Measurements from ENCODE around the gene FASN.
A peak's percentile ranks its signal among the peaks of the same experiment; 100 is the strongest.
"Not testable (repeated sequence)": the region's sequence is repeated elsewhere in the genome, so short reads cannot be mapped to it uniquely, and the experiment has no call there.

FASN gene

DNA sequence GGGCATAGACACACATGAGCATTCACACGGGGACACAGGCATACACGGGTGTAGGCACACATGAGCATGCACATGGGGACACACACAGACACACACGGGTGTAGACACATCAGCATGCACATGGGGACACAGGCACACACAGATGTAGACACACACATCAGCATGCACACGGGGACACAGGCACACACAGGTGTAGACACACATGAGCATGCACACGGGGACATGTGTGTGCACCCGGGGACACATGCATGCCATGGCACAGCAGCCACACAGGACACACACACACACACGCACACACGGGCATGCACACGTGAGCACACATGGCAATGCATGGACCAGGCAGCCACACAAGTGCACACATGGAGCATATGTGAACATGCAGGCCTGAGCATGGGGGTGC lies 55.4 kb downstream of the FASN start:
- no peak overlapping the region for H3K4me3 ChIP-seq (ENCODE audit: low read depth, low read length)
- no peak for DNase-seq (ENCODE audit: low read depth)
- TF ChIP-seq, protein P1, sequence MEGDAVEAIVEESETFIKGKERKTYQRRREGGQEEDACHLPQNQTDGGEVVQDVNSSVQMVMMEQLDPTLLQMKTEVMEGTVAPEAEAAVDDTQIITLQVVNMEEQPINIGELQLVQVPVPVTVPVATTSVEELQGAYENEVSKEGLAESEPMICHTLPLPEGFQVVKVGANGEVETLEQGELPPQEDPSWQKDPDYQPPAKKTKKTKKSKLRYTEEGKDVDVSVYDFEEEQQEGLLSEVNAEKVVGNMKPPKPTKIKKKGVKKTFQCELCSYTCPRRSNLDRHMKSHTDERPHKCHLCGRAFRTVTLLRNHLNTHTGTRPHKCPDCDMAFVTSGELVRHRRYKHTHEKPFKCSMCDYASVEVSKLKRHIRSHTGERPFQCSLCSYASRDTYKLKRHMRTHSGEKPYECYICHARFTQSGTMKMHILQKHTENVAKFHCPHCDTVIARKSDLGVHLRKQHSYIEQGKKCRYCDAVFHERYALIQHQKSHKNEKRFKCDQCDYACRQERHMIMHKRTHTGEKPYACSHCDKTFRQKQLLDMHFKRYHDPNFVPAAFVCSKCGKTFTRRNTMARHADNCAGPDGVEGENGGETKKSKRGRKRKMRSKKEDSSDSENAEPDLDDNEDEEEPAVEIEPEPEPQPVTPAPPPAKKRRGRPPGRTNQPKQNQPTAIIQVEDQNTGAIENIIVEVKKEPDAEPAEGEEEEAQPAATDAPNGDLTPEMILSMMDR (conservative IDR thresholded peaks at IDR 0.05; ENCODE audit: low read depth, low read length) = no peak

DNA sequence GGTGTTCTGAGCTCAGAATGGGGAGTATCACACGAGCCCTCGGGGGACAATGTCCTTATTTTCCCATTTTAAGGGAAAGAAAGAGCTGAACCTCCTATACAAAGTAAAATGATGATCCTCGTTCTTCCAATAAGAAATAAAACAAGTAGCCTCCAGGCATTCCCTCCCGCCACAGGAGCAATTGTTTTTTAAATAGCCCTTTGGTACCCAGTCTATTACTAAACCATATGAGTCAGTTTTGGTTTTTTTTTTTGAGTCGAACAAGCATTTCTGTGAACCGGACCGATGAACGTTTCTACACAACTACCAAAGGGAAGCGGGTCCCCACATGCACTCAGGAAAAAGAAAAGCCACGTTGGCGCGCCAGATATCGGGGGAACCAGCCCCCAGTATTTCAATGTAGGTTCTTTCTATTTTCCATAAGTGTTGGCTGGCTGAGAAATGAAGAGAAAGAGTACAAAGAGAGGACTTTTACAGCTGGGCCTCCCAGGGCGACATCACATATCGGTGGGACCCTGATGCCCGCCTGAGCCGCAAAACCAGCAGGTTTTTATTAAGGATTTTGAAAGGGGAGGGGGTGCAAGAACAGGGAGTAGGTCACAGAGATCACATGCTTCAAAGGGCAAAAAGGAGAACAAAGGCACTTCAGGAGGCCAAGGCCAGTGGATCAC lies 56.8 kb downstream of the FASN start:
- H3K4me3 ChIP-seq (ENCODE audit: low read depth, low read length) = no peak overlapping the region
- DNase-seq (ENCODE audit: low read depth) = peak; percentile 32
- TF ChIP-seq, protein P1 (conservative IDR thresholded peaks at IDR 0.05; ENCODE audit: low read depth, low read length) = no peak

DNA sequence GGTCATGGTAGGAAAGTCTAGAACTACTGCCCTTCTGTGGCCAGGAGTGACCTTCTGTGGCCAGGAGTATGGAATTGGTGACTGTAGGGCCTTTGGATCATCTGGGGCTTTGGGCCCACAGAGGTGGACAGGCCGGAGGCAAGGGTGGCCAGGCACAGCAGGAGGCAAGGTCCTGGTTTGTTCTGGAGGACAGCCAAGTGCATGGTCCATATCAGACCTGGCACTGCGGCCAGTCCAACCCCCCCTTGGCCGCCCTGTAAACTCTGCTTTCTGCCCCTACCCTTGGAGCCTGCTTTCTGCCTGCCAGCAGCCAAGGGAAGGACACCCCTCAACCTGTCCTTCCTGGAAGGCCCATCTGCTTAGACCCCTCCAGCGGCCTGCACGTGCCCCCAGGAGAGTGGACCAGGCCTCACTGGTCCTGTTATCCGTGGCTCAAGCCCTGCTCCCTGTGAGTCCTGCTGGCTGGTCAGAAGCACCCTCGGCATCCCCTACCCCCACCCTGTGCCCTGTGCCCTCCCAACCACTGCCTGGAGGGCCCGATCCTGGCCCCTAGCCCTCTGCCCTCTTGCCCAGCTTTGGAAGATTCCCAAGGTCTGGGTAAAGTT lies 58.2 kb downstream of the FASN start:
- no peak for DNase-seq (ENCODE audit: low read depth)
- H3K4me3 ChIP-seq (ENCODE audit: low read depth, low read length) = no peak overlapping the region
- TF ChIP-seq, protein P1 (conservative IDR thresholded peaks at IDR 0.05; ENCODE audit: low read depth, low read length) = no peak

DNA sequence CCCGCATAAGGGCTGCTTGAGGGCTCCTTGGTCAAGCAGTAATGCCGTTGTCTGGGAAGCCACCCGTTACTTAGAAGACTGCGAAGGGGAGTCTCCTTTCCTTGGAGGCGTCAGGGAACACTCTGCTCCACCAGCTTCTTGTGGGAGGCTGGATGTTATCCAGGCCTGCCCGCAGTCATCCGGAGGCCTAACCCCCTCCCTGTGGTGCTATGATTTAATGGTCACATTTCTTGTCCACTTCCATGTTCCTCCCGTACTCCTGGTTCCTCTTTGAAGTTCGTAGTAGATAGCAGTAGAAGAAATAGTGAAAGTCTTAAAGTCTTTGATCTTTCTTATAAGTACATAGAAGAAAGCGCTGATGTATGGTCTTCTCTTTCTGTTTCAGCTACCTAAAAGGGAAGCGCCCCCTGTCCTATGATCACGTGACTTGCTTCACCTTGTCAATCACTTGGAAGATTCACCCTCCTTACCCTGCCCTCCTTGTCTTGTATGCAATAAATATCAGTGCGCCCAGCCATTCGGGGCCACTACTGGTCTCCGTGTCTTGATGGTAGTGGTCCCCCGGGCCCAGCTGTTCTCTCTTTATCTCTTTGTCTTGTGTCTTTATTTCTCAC lies 59.1 kb downstream of the FASN start:
- not testable (repeated sequence) for DNase-seq (ENCODE audit: low read depth); H3K4me3 ChIP-seq (ENCODE audit: low read depth, low read length)

DNA sequence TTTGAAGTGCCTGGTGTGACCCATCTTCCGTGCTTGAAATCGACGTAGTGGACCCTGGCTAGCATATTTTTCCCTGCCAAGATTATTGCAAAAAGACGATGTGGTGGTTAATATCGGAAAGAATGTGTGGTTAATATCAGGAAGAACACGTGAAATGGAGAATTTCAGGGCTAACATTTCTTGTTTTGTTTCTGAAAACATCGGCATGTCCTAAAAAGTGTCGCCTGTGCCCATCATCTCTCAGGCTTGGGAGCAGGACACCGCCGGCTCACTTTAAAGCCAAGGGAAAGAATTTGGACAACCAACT lies 60.2 kb downstream of the FASN start:
- DNase-seq (ENCODE audit: low read depth) = no peak
- peak overlapping the region; percentile 37 for H3K4me3 ChIP-seq (ENCODE audit: low read depth, low read length)
- TF ChIP-seq, protein P1 (conservative IDR thresholded peaks at IDR 0.05; ENCODE audit: low read depth, low read length) = no peak

DNA sequence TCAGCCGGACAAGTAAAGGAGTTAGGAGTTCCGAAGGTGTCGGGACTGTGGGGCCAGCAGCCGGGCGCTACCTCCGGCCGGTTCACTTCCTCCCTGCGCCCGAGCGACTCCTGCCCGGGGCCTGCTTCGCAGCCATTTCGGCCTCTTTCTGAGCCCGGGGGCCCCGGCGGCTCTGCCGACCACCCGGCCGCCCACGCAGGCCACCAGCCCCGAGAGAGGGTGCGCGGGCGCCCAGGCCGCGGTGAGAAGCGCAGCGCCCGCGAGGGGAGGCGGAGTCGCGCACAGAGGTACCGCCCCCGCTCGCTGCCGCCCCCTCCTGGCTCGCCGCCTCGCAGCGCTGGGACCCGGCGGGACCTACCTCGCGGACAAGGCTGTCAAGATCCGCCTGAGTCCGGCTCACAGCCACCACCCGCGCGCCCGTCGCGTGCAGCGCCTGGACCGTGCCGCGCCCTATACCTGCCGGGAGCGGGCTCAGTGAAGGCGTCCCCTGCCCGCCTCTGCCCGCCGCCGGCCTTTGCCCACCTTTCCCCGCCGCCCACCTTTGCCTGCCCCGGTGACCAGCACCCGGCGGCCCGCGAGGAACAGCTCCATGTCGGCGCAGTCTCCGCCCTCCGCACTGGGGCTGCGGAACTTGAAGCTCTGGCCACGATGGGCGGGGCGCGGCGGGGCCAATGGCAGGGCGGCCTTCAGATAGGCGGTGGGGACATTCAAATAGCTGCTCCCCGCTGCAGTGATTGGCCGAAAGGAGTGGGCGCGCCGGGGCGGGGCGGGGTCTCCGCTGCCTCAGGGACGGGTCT lies 60.7 kb downstream of the FASN start, which contains the start of gene DCXR:
DCXR (minus strand) TSS at position 606 of the 797 bp plus-strand sequence; CDS start at position 591, 15 bp downstream.
- TF ChIP-seq, protein P1 (conservative IDR thresholded peaks at IDR 0.05; ENCODE audit: low read depth, low read length) = peak; percentile 53
- peak within 1 kb of the TSS; percentile 68 for H3K4me3 ChIP-seq (ENCODE audit: low read depth, low read length)
- peak; percentile 97 for DNase-seq (ENCODE audit: low read depth)

DNA sequence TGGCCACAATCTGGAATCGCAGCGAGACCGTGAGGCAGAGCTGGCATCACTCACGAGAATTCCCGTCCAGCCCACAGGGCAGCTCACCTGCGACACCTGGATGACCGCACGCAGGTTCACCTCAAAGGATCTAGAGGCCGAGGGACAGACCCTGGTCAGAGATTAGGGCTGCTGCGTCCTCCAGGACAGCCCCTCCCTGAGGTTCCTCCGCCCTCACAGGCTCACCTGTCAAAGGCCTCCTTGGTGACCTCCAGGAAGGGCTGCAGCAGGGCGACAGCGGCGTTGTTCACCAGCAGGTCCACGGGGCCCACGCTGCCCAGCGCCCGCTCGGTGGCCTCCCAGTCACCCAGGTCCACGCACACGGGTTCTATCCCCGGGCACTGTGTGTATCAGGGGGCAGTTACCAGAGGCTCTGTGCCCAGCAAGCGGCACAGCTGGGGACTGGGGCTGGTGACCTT lies 61.4 kb downstream of the FASN start:
- DNase-seq (ENCODE audit: low read depth) = no peak
- peak overlapping the region; percentile 68 for H3K4me3 ChIP-seq (ENCODE audit: low read depth, low read length)
- TF ChIP-seq, protein P1 (conservative IDR thresholded peaks at IDR 0.05; ENCODE audit: low read depth, low read length) = no peak
